Mesendoderm (in vitro differentiated cells): ENCODE measurements around the gene CLCF1.

Source experiments
- DNase-seq: peaks from one replicate; pipeline ENCODE4 v3.0.0; 2013
- H2AK5ac ChIP-seq: 2 replicates; pipeline ENCODE4 v1.6.1; 2013; ENCODE audit warnings: low read length, inconsistent platforms
- H2BK120ac ChIP-seq: 2 replicates; pipeline ENCODE4 v1.6.1; 2013; ENCODE audit warnings: low read depth, mild to moderate bottlenecking, low read length, moderate library complexity, mixed read lengths
- H2BK15ac ChIP-seq: replicated peaks from 2 replicates; pipeline ENCODE4 v1.6.1; 2013; ENCODE audit warnings: low read depth, mild to moderate bottlenecking, moderate library complexity
- H2BK5ac ChIP-seq: 2 replicates; pipeline ENCODE4 v1.6.1; 2013; ENCODE audit warnings: low read length, inconsistent platforms
- H3K18ac ChIP-seq: 2 replicates; pipeline ENCODE4 v1.6.1; 2013; ENCODE audit warnings: mild to moderate bottlenecking, low read length, mixed read lengths
- H3K23ac ChIP-seq: one replicate; pipeline ENCODE4 v1.6.1; 2013; ENCODE audit warnings: low read length
- H3K27ac ChIP-seq: 2 replicates; pipeline ENCODE4 v1.5.1; 2013; ENCODE audit warnings: low read depth, mild to moderate bottlenecking, inconsistent platforms, low read length, moderate library complexity
- H3K27me3 ChIP-seq: 2 replicates; pipeline ENCODE4 v1.6.1; 2013; ENCODE audit warnings: low read length, control low read depth, mild to moderate bottlenecking, inconsistent platforms; ENCODE audit not compliant: insufficient read depth, poor library complexity
- H3K36me3 ChIP-seq: 2 replicates; pipeline ENCODE4 v1.6.1; 2013; ENCODE audit warnings: low read length, inconsistent platforms; ENCODE audit not compliant: control insufficient read depth, insufficient read depth
- H3K4ac ChIP-seq: one replicate; pipeline ENCODE4 v1.6.1; 2013; ENCODE audit warnings: low read depth, mild to moderate bottlenecking, low read length, moderate library complexity
- H3K4me1 ChIP-seq: 2 replicates; pipeline ENCODE4 v1.6.1; 2013; ENCODE audit warnings: low read depth, low read length, inconsistent platforms; ENCODE audit not compliant: control insufficient read depth
- H3K4me2 ChIP-seq: 2 replicates; pipeline ENCODE4 v1.6.1; 2013; ENCODE audit warnings: low read length
- H3K4me3 ChIP-seq: 2 replicates; pipeline ENCODE4 v1.5.1; 2013; ENCODE audit warnings: mild to moderate bottlenecking, low read length
- H3K56ac ChIP-seq: one replicate; pipeline ENCODE4 v1.6.1; 2013; ENCODE audit warnings: low read length
- H3K79me1 ChIP-seq: 2 replicates; pipeline ENCODE4 v1.6.1; 2013; ENCODE audit warnings: low read length, inconsistent platforms
- H3K79me2 ChIP-seq: 2 replicates; pipeline ENCODE4 v1.6.1; 2013; ENCODE audit warnings: mild to moderate bottlenecking, low read length; ENCODE audit not compliant: control insufficient read depth, insufficient read depth
- H3K9ac ChIP-seq: 2 replicates; pipeline ENCODE4 v1.6.1; 2013; ENCODE audit warnings: low read length, inconsistent platforms
- H4K5ac ChIP-seq: one replicate; pipeline ENCODE4 v1.6.1; 2013; ENCODE audit warnings: low read length
- H4K8ac ChIP-seq: one replicate; pipeline ENCODE4 v1.6.1; 2013; ENCODE audit warnings: low read depth, mild to moderate bottlenecking, control low read depth, low read length, moderate library complexity
- WGBS: extraction: QIAGEN DNeasy Blood & Tissue Kit; methylation state at CpG from one replicate; pipeline ENCODE4 v1.1.7; 2013; ENCODE audit warnings: low lambda C conversion rate, missing lambda C conversion rate; ENCODE audit not compliant: insufficient coverage; ENCODE audit errors: extremely low coverage; 5-methylcytosine and 5-hydroxymethylcytosine counted together

CLCF1 gene

GRCh38 chr11:67367761-67368227, 5.6 kb downstream of the CLCF1 start:
- Histone ChIP-seq H3K4me1 (peaks cover 5% of the 10 kb centered on the region), H3K4me3 (no peak overlapping the region)

GRCh38 chr11:67366961-67367760, 6.2 kb downstream of the CLCF1 start:
- H3K18ac ChIP-seq: no peak overlapping the region
- H3K4me1 ChIP-seq: peaks cover 5% of the 10 kb centered on the region
- H3K27ac ChIP-seq: no peak overlapping the region
- no peak overlapping the region for H4K5ac ChIP-seq
- H3K36me3 ChIP-seq: no peaks in the 10 kb centered on the region
- no peak overlapping the region for H3K23ac ChIP-seq
- no peak overlapping the region for H3K9ac ChIP-seq
- no peak overlapping the region for H2BK15ac ChIP-seq
- no peak overlapping the region for H2BK120ac ChIP-seq
- no peak overlapping the region for H2BK5ac ChIP-seq
- H3K79me2 ChIP-seq: no peaks in the 10 kb centered on the region
- no peak overlapping the region for H2AK5ac ChIP-seq
- H3K4ac ChIP-seq: no peak overlapping the region
- WGBS: no CpG with 5 or more reads among the region's 25 CpGs
- no peak overlapping the region for H4K8ac ChIP-seq
- no peaks in the 10 kb centered on the region for H3K27me3 ChIP-seq
- no peak overlapping the region for H3K4me3 ChIP-seq
- no peaks in the 10 kb centered on the region for H3K79me1 ChIP-seq
- no peak for DNase-seq
- no peak overlapping the region for H3K4me2 ChIP-seq
- no peak overlapping the region for H3K56ac ChIP-seq

More at GRCh38 chr11:67367761-67368227, 5.6 kb downstream of the CLCF1 start:
- Histone ChIP-seq H2BK15ac (no peak overlapping the region), H3K79me2 (no peaks in the 10 kb centered on the region), H3K23ac (no peak overlapping the region), H2AK5ac (no peak overlapping the region), H3K9ac (no peak overlapping the region), H3K27ac (no peak overlapping the region), H4K8ac (no peak overlapping the region), H3K36me3 (no peaks in the 10 kb centered on the region), H3K56ac (no peak overlapping the region), H3K79me1 (no peaks in the 10 kb centered on the region), H3K4ac (no peak overlapping the region), H3K4me2 (no peak overlapping the region), H4K5ac (no peak overlapping the region), H2BK5ac (no peak overlapping the region), H3K18ac (no peak overlapping the region), H3K27me3 (no peaks in the 10 kb centered on the region), H2BK120ac (no peak overlapping the region)
- no CpG with 5 or more reads among the region's 7 CpGs for WGBS
- no peak for DNase-seq

GRCh38 chr11:67366546-67366945, 6.9 kb downstream of the CLCF1 start:
- no peak for DNase-seq
- no CpG with 5 or more reads among the region's 8 CpGs for WGBS
- Histone ChIP-seq H2BK5ac (no peak overlapping the region), H3K4ac (no peak overlapping the region), H3K79me2 (no peaks in the 10 kb centered on the region), H3K56ac (peak overlapping the region; percentile 58), H3K36me3 (no peaks in the 10 kb centered on the region), H3K27me3 (no peaks in the 10 kb centered on the region), H4K8ac (no peak overlapping the region), H2BK120ac (no peak overlapping the region), H3K79me1 (no peaks in the 10 kb centered on the region), H3K18ac (no peak overlapping the region), H2BK15ac (no peak overlapping the region), H3K4me1 (peaks cover under 1% of the 10 kb centered on the region), H3K4me3 (no peak overlapping the region), H3K27ac (no peak overlapping the region), H3K9ac (no peak overlapping the region), H3K4me2 (no peak overlapping the region), H4K5ac (no peak overlapping the region), H3K23ac (no peak overlapping the region), H2AK5ac (no peak overlapping the region)

GRCh38 chr11:67365736-67366444, 7.5 kb downstream of the CLCF1 start:
- Histone ChIP-seq H3K27me3 (no peaks in the 10 kb centered on the region), H3K79me1 (no peaks in the 10 kb centered on the region), H2AK5ac (no peak overlapping the region), H3K27ac (no peak overlapping the region), H3K4me1 (no peaks in the 10 kb centered on the region), H3K23ac (no peak overlapping the region), H4K5ac (no peak overlapping the region), H3K36me3 (no peaks in the 10 kb centered on the region), H4K8ac (no peak overlapping the region), H3K4ac (no peak overlapping the region), H3K4me2 (no peak overlapping the region), H3K4me3 (no peak overlapping the region), H3K18ac (no peak overlapping the region), H2BK120ac (no peak overlapping the region), H2BK5ac (no peak overlapping the region), H2BK15ac (no peak overlapping the region), H3K79me2 (no peaks in the 10 kb centered on the region), H3K9ac (no peak overlapping the region), H3K56ac (peak overlapping the region; percentile 58)
- DNase-seq: no peak
- WGBS: no CpG with 5 or more reads among the region's 14 CpGs

GRCh38 chr11:67364783-67365722, 8.3 kb downstream of the CLCF1 start:
- Histone ChIP-seq H3K79me1 (no peaks in the 10 kb centered on the region), H3K56ac (no peak overlapping the region), H3K36me3 (no peaks in the 10 kb centered on the region), H4K5ac (no peak overlapping the region), H3K27me3 (no peaks in the 10 kb centered on the region), H3K4me2 (no peak overlapping the region), H4K8ac (no peak overlapping the region), H3K4ac (no peak overlapping the region), H2BK15ac (no peak overlapping the region), H3K27ac (no peak overlapping the region), H2BK5ac (no peak overlapping the region), H3K4me3 (no peak overlapping the region), H3K9ac (no peak overlapping the region), H2AK5ac (no peak overlapping the region), H3K79me2 (no peaks in the 10 kb centered on the region), H3K18ac (no peak overlapping the region), H3K4me1 (no peaks in the 10 kb centered on the region), H3K23ac (no peak overlapping the region), H2BK120ac (no peak overlapping the region)
- WGBS: no CpG with 5 or more reads among the region's 24 CpGs
- no peak for DNase-seq
